ENCODE results near the gene PTGR3. TPM values are rescaled to one million over a fixed set of nuclear protein-coding genes. Genes with fewer than 3 reads are reported as not detected.

The PTGR3 gene
- total RNA-seq, 2 experiments from 2014 or later: 14.1 to 14.3 TPM

GRCh38 chr18:75244351-75245313, 35.7 kb upstream of the PTGR3 start:
- Mint-ChIP-seq H3K4me3 (peak overlapping the region; percentile 14), H3K36me3 (ENCODE audit: low read depth) (no peaks in the 10 kb centered on the region), H3K4me1 (ENCODE audit: low read depth) (peaks cover 84% of the 10 kb centered on the region), H3K9me3 (no peaks in the 10 kb centered on the region), H3K27ac (peak overlapping the region; percentile 88), H3K27me3 (no peaks in the 10 kb centered on the region)
- ATAC-seq (ENCODE audit: poor library complexity) (peak; percentile 52), DNase-seq (peak in 10 of 14 experiments; percentile 24 to 62 (median 32))
- H3K36me3 ChIP-seq (ENCODE audit: insufficient read depth, low read length): no peaks in the 10 kb centered on the region
- H3K9me3 ChIP-seq (ENCODE audit: control insufficient read depth in 1 of 2, insufficient read depth in 1 of 2, low read length in 2 of 2): peaks cover 0 to 22% of the 10 kb centered on the region in 2 experiments
- POLR2A ChIA-PET: interaction anchor here (1.0 to 4.1 kb wide), 3 partner anchors 14 to 35 kb away, joined by 3 to 60 read pairs (median 17); partner anchors contain the start of genes PTGR3 and TSHZ1
- peaks cover 57% of the 10 kb centered on the region for H3K4me1 ChIP-seq (ENCODE audit: insufficient read depth, low read length)
- H3K27ac ChIP-seq (ENCODE audit: low read depth in 1 of 2, low read length in 2 of 2): peak overlapping the region in 1 of 2 donors; percentile 10
- CTCF ChIA-PET: interaction anchor here (0.7 to 1.1 kb wide), 2 partner anchors 19 to 58 kb away, joined by 3 to 4 read pairs; no protein-coding TSS in a partner anchor
- peak; percentile 47 for TF ChIP-seq CTCF (IDR thresholded peaks at IDR 0.05)
- intact Hi-C loops (cut with DNase I, micrococcal nuclease): loop anchor here (1.0 to 10.0 kb wide), 4 partner anchors 348 to 620 kb away; no protein-coding TSS in a partner anchor
- no peak overlapping the region for H3K4me3 ChIP-seq (ENCODE audit: low read length)
- no peaks in the 10 kb centered on the region for H3K27me3 ChIP-seq (ENCODE audit: control insufficient read depth in 1 of 2, insufficient read depth in 2 of 2, low read length in 2 of 2)

- peaks cover 0 to 12% of the 10 kb centered on the region in 2 experiments for H3K9me3 ChIP-seq (ENCODE audit: control insufficient read depth in 1 of 2, insufficient read depth in 1 of 2, low read length in 2 of 2)
- Mint-ChIP-seq H3K27me3 (no peaks in the 10 kb centered on the region), H3K9me3 (no peaks in the 10 kb centered on the region), H3K36me3 (ENCODE audit: low read depth) (no peaks in the 10 kb centered on the region), H3K4me1 (ENCODE audit: low read depth) (peaks cover 78% of the 10 kb centered on the region), H3K4me3 (no peak overlapping the region), H3K27ac (peak overlapping the region; percentile 24)
- H3K4me3 ChIP-seq (ENCODE audit: low read length): no peak overlapping the region
- H3K27ac ChIP-seq (ENCODE audit: low read depth in 1 of 2, low read length in 2 of 2): no peak overlapping the region
- ChIA-PET CTCF (no interaction called here), POLR2A (interaction anchor here (1.5 kb wide), 1 partner anchor 33 kb away, joined by 4 read pairs; the partner anchor contains the start of gene PTGR3)
- DNase-seq (no peak), ATAC-seq (ENCODE audit: poor library complexity) (no peak)
- H3K4me1 ChIP-seq (ENCODE audit: insufficient read depth, low read length): peaks cover 35% of the 10 kb centered on the region
- intact Hi-C loops (cut with DNase I, micrococcal nuclease): loop anchor here (2.0 to 10.0 kb wide), 3 partner anchors 23 to 617 kb away; no protein-coding TSS in a partner anchor
- TF ChIP-seq CTCF (IDR thresholded peaks at IDR 0.05): no peak
- H3K36me3 ChIP-seq (ENCODE audit: insufficient read depth, low read length): no peaks in the 10 kb centered on the region
- H3K27me3 ChIP-seq (ENCODE audit: control insufficient read depth in 1 of 2, insufficient read depth in 2 of 2, low read length in 2 of 2): no peaks in the 10 kb centered on the region
Measured at GRCh38 chr18:75241705-75242104, 32.8 kb upstream of the PTGR3 start.

DNA sequence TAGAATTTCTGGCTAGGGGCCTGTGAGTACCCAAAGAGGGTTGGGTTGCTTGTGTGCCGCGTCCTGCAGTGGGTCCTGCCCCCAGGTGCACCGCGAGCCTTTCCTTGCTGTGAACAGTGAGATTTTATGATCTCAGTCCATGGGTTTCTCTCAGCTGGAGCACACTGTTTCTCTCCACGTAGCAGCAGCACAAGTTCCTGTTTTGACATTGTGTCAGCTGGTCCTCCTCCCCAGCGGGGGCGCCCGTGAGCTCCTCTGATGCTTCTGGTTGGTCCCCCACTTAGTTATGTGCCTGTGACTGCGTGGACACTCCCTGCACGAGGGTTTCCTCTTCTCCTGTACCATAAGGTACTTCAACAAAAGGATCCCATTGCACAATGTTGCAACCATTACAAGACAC, 31.5 kb upstream of the PTGR3 start:
- ATAC-seq (ENCODE audit: poor library complexity): peak; percentile 24
- peaks cover 71% of the 10 kb centered on the region for H3K4me1 Mint-ChIP-seq (ENCODE audit: low read depth)
- POLR2A ChIA-PET: interaction anchor here (0.6 kb wide), 1 partner anchor 24 kb away, joined by 3 read pairs; no protein-coding TSS in a partner anchor

More for the DNA sequence above, 31.5 kb upstream of the PTGR3 start:
- Histone ChIP-seq H3K36me3 (ENCODE audit: insufficient read depth, low read length) (peaks cover 4% of the 10 kb centered on the region), H3K4me3 (ENCODE audit: low read length) (no peak overlapping the region), H3K27ac (ENCODE audit: low read depth in 1 of 2, low read length in 2 of 2) (no peak overlapping the region), H3K27me3 (ENCODE audit: control insufficient read depth in 1 of 2, insufficient read depth in 2 of 2, low read length in 2 of 2) (no peaks in the 10 kb centered on the region), H3K4me1 (ENCODE audit: insufficient read depth, low read length) (peaks cover 27% of the 10 kb centered on the region), H3K9me3 (ENCODE audit: control insufficient read depth in 1 of 2, insufficient read depth in 1 of 2, low read length in 2 of 2) (peaks cover 0 to 12% of the 10 kb centered on the region in 2 experiments)
- Mint-ChIP-seq H3K27me3 (no peaks in the 10 kb centered on the region), H3K9me3 (no peaks in the 10 kb centered on the region), H3K4me3 (no peak overlapping the region), H3K36me3 (ENCODE audit: low read depth) (no peaks in the 10 kb centered on the region), H3K27ac (no peak overlapping the region)
- intact Hi-C loops (cut with DNase I, micrococcal nuclease): loop anchor here (10.0 kb wide), 2 partner anchors 586 to 616 kb away; no protein-coding TSS in a partner anchor
- CTCF ChIA-PET: no interaction called here
- no peak for DNase-seq
- TF ChIP-seq CTCF (IDR thresholded peaks at IDR 0.05): no peak
